ENCODE data around the gene PGAP3.

Gene PGAP3

DNA sequence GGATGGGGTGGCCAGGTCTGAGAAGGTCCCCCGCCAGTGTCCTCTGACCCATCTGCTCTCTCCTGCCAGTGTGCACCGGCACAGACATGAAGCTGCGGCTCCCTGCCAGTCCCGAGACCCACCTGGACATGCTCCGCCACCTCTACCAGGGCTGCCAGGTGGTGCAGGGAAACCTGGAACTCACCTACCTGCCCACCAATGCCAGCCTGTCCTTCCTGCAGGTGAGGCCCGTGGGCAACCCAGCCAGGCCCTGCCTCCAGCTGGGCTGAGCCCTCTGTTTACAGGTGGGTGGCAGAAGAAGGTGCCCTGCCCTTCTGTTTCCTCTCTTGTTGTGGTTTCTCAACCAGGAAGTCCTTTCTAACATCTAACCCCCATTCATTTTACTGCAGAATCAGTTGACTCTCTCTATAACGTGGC lies 19.1 kb upstream of the PGAP3 start:
- Histone ChIP-seq H3K4me1 (ENCODE audit: control insufficient read depth, insufficient read depth, low read depth, low read length) (peaks cover 25% of the 10 kb centered on the region), H3K27me3 (ENCODE audit: control insufficient read depth in 1 of 2, insufficient read depth in 1 of 2, low read length in 2 of 2) (no peaks in the 10 kb centered on the region), H2BK15ac (ENCODE audit: low read depth, poor library complexity, severe bottlenecking) (no peak overlapping the region), H2AFZ (ENCODE audit: low read depth, low read length) (no peak overlapping the region), H3K36me3 (ENCODE audit: control insufficient read depth in 1 of 2, insufficient read depth in 2 of 2, low read depth in 1 of 2, low read length in 2 of 2) (peaks cover 42 to 82% of the 10 kb centered on the region in 2 experiments), H3K4me3 (ENCODE audit: insufficient read depth in 1 of 2, low read depth in 1 of 2, low read length in 2 of 2) (peak overlapping the region in 1 of 2 experiments; percentile 31), H3K9ac (ENCODE audit: low read length) (no peak overlapping the region), H2BK5ac (ENCODE audit: low read depth, low read length, poor library complexity, severe bottlenecking) (no peak overlapping the region), H4K91ac (ENCODE audit: low read length) (no peak overlapping the region), H2AK5ac (ENCODE audit: low read length, severe bottlenecking) (no peak overlapping the region), H2BK120ac (ENCODE audit: low read depth, low read length) (no peak overlapping the region), H3K27ac (ENCODE audit: low read length, poor library complexity, severe bottlenecking) (no peak overlapping the region), H3K9me3 (ENCODE audit: control insufficient read depth, low read length) (no peaks in the 10 kb centered on the region), H3K4me2 (ENCODE audit: low read length, poor library complexity, severe bottlenecking) (no peak overlapping the region), H3K79me1 (replicated peaks; ENCODE audit: low read length, poor library complexity, severe bottlenecking) (peaks cover 62% of the 10 kb centered on the region), H3K4ac (ENCODE audit: low read depth in 1 of 2, low read length in 2 of 2) (no peak overlapping the region), H3K23ac (ENCODE audit: low read length in 2 of 2) (no peak overlapping the region), H2BK12ac (ENCODE audit: low read length in 2 of 2) (no peak overlapping the region), H3K18ac (ENCODE audit: low read depth in 1 of 2, low read length in 2 of 2) (no peak overlapping the region), H4K8ac (ENCODE audit: low read length) (no peak overlapping the region), H3K14ac (ENCODE audit: low read length in 2 of 2) (no peak overlapping the region)
- 96% methylated on average over 7 of the region's 7 CpGs for WGBS
- DNase-seq = no peak

GRCh38 chr17:39706383-39706782 lies 18.5 kb upstream of the PGAP3 start:
- Histone ChIP-seq H3K4me3 (ENCODE audit: insufficient read depth in 1 of 2, low read depth in 1 of 2, low read length in 2 of 2) (no peak overlapping the region), H3K27ac (ENCODE audit: low read length, poor library complexity, severe bottlenecking) (no peak overlapping the region), H3K79me1 (replicated peaks; ENCODE audit: low read length, poor library complexity, severe bottlenecking) (peaks cover 62% of the 10 kb centered on the region), H4K8ac (ENCODE audit: low read length) (no peak overlapping the region), H2BK5ac (ENCODE audit: low read depth, low read length, poor library complexity, severe bottlenecking) (no peak overlapping the region), H3K4me2 (ENCODE audit: low read length, poor library complexity, severe bottlenecking) (no peak overlapping the region), H2BK120ac (ENCODE audit: low read depth, low read length) (no peak overlapping the region), H3K4ac (ENCODE audit: low read depth in 1 of 2, low read length in 2 of 2) (no peak overlapping the region), H2BK12ac (ENCODE audit: low read length in 2 of 2) (no peak overlapping the region), H3K36me3 (ENCODE audit: control insufficient read depth in 1 of 2, insufficient read depth in 2 of 2, low read depth in 1 of 2, low read length in 2 of 2) (peaks cover 37 to 77% of the 10 kb centered on the region in 2 experiments), H3K23ac (ENCODE audit: low read length in 2 of 2) (no peak overlapping the region), H3K9ac (ENCODE audit: low read length) (no peak overlapping the region), H3K27me3 (ENCODE audit: control insufficient read depth in 1 of 2, insufficient read depth in 1 of 2, low read length in 2 of 2) (no peaks in the 10 kb centered on the region), H3K14ac (ENCODE audit: low read length in 2 of 2) (no peak overlapping the region), H2AK5ac (ENCODE audit: low read length, severe bottlenecking) (no peak overlapping the region), H4K91ac (ENCODE audit: low read length) (no peak overlapping the region), H2BK15ac (ENCODE audit: low read depth, poor library complexity, severe bottlenecking) (no peak overlapping the region), H3K9me3 (ENCODE audit: control insufficient read depth, low read length) (no peaks in the 10 kb centered on the region), H3K4me1 (ENCODE audit: control insufficient read depth, insufficient read depth, low read depth, low read length) (peaks cover 30% of the 10 kb centered on the region), H3K18ac (ENCODE audit: low read depth in 1 of 2, low read length in 2 of 2) (no peak overlapping the region), H2AFZ (ENCODE audit: low read depth, low read length) (no peak overlapping the region)
- 92% methylated on average over 8 of the region's 8 CpGs for WGBS
- no peak for DNase-seq

GRCh38 chr17:39705786-39706348 lies 18.0 kb upstream of the PGAP3 start:
- H3K36me3 ChIP-seq (ENCODE audit: control insufficient read depth in 1 of 2, insufficient read depth in 2 of 2, low read depth in 1 of 2, low read length in 2 of 2) = peaks cover 36 to 72% of the 10 kb centered on the region in 2 experiments
- no peak overlapping the region for H2AK5ac ChIP-seq (ENCODE audit: low read length, severe bottlenecking)
- WGBS = 95% methylated on average over 12 of the region's 12 CpGs

GRCh38 chr17:39704821-39705551 lies 17.1 kb upstream of the PGAP3 start:
- Histone ChIP-seq H4K8ac (ENCODE audit: low read length) (peak overlapping the region; percentile 47), H3K9me3 (ENCODE audit: control insufficient read depth, low read length) (no peaks in the 10 kb centered on the region), H3K14ac (ENCODE audit: low read length in 2 of 2) (no peak overlapping the region), H2BK5ac (ENCODE audit: low read depth, low read length, poor library complexity, severe bottlenecking) (no peak overlapping the region), H3K4ac (ENCODE audit: low read depth in 1 of 2, low read length in 2 of 2) (no peak overlapping the region), H2BK12ac (ENCODE audit: low read length in 2 of 2) (peak overlapping the region in 1 of 2 experiments; percentile 33), H3K27me3 (ENCODE audit: control insufficient read depth in 1 of 2, insufficient read depth in 1 of 2, low read length in 2 of 2) (no peaks in the 10 kb centered on the region), H3K9ac (ENCODE audit: low read length) (no peak overlapping the region), H3K4me2 (ENCODE audit: low read length, poor library complexity, severe bottlenecking) (no peak overlapping the region), H2AFZ (ENCODE audit: low read depth, low read length) (no peak overlapping the region), H2BK15ac (ENCODE audit: low read depth, poor library complexity, severe bottlenecking) (no peak overlapping the region), H2BK120ac (ENCODE audit: low read depth, low read length) (no peak overlapping the region), H3K79me1 (replicated peaks; ENCODE audit: low read length, poor library complexity, severe bottlenecking) (peaks cover 66% of the 10 kb centered on the region), H3K4me1 (ENCODE audit: control insufficient read depth, insufficient read depth, low read depth, low read length) (peaks cover 35% of the 10 kb centered on the region), H3K27ac (ENCODE audit: low read length, poor library complexity, severe bottlenecking) (no peak overlapping the region), H2AK5ac (ENCODE audit: low read length, severe bottlenecking) (no peak overlapping the region), H3K4me3 (ENCODE audit: insufficient read depth in 1 of 2, low read depth in 1 of 2, low read length in 2 of 2) (no peak overlapping the region), H3K23ac (ENCODE audit: low read length in 2 of 2) (no peak overlapping the region), H3K18ac (ENCODE audit: low read depth in 1 of 2, low read length in 2 of 2) (no peak overlapping the region), H4K91ac (ENCODE audit: low read length) (peak overlapping the region; percentile 74), H3K36me3 (ENCODE audit: control insufficient read depth in 1 of 2, insufficient read depth in 2 of 2, low read depth in 1 of 2, low read length in 2 of 2) (peaks cover 29 to 64% of the 10 kb centered on the region in 2 experiments)
- peak; percentile 34 for DNase-seq
- 80% methylated on average over 10 of the region's 11 CpGs for WGBS

More at GRCh38 chr17:39705786-39706348, 18.0 kb upstream of the PGAP3 start:
- DNase-seq = no peak
- Histone ChIP-seq H2AFZ (ENCODE audit: low read depth, low read length) (no peak overlapping the region), H3K18ac (ENCODE audit: low read depth in 1 of 2, low read length in 2 of 2) (no peak overlapping the region), H3K4me1 (ENCODE audit: control insufficient read depth, insufficient read depth, low read depth, low read length) (peaks cover 35% of the 10 kb centered on the region), H3K27ac (ENCODE audit: low read length, poor library complexity, severe bottlenecking) (no peak overlapping the region), H3K9me3 (ENCODE audit: control insufficient read depth, low read length) (no peaks in the 10 kb centered on the region), H3K14ac (ENCODE audit: low read length in 2 of 2) (no peak overlapping the region), H2BK5ac (ENCODE audit: low read depth, low read length, poor library complexity, severe bottlenecking) (no peak overlapping the region), H2BK120ac (ENCODE audit: low read depth, low read length) (no peak overlapping the region), H4K8ac (ENCODE audit: low read length) (no peak overlapping the region), H3K4ac (ENCODE audit: low read depth in 1 of 2, low read length in 2 of 2) (no peak overlapping the region), H3K9ac (ENCODE audit: low read length) (no peak overlapping the region), H3K4me2 (ENCODE audit: low read length, poor library complexity, severe bottlenecking) (no peak overlapping the region), H2BK15ac (ENCODE audit: low read depth, poor library complexity, severe bottlenecking) (no peak overlapping the region), H3K27me3 (ENCODE audit: control insufficient read depth in 1 of 2, insufficient read depth in 1 of 2, low read length in 2 of 2) (no peaks in the 10 kb centered on the region), H3K4me3 (ENCODE audit: insufficient read depth in 1 of 2, low read depth in 1 of 2, low read length in 2 of 2) (no peak overlapping the region), H3K79me1 (replicated peaks; ENCODE audit: low read length, poor library complexity, severe bottlenecking) (peaks cover 67% of the 10 kb centered on the region), H4K91ac (ENCODE audit: low read length) (no peak overlapping the region), H3K23ac (ENCODE audit: low read length in 2 of 2) (no peak overlapping the region), H2BK12ac (ENCODE audit: low read length in 2 of 2) (no peak overlapping the region)

All from mesenchymal stem cell (in vitro differentiated cells and primary cell).